GM19372 (cell line): Measurements from ENCODE around the gene SCGB1D1.

Experiments
- ATAC-seq: cut with Tn5 transposase; IDR thresholded peaks from one replicate; pipeline ENCODE4 v1.9.1; 2021; ENCODE audit warnings: mild to moderate bottlenecking, low read depth, moderate library complexity; ENCODE audit not compliant: unreplicated experiment

SCGB1D1 gene, protein sequence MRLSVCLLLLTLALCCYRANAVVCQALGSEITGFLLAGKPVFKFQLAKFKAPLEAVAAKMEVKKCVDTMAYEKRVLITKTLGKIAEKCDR

DNA sequence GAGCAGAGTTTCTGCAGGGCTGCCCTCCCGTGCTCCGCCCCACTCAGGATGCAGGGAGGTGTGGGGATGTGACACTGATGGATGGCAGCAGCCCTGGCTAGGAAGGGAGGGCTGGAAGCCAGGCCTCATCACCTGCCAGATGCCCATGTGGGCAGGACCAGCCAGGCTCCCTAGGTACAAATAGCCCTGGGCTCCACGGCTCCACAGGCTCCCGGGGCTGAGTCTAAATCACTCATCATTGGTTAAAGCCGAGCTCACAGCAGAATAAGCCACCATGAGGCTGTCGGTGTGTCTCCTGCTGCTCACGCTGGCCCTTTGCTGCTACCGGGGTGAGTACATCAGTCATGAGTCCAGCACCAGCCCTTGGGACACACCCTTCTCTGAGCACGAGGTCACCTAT is at the start of gene SCGB1D1:
SCGB1D1 (plus strand) TSS at position 206 of the 400 bp plus-strand sequence; CDS start at position 275, 69 bp downstream.
- ATAC-seq, result no peak

DNA sequence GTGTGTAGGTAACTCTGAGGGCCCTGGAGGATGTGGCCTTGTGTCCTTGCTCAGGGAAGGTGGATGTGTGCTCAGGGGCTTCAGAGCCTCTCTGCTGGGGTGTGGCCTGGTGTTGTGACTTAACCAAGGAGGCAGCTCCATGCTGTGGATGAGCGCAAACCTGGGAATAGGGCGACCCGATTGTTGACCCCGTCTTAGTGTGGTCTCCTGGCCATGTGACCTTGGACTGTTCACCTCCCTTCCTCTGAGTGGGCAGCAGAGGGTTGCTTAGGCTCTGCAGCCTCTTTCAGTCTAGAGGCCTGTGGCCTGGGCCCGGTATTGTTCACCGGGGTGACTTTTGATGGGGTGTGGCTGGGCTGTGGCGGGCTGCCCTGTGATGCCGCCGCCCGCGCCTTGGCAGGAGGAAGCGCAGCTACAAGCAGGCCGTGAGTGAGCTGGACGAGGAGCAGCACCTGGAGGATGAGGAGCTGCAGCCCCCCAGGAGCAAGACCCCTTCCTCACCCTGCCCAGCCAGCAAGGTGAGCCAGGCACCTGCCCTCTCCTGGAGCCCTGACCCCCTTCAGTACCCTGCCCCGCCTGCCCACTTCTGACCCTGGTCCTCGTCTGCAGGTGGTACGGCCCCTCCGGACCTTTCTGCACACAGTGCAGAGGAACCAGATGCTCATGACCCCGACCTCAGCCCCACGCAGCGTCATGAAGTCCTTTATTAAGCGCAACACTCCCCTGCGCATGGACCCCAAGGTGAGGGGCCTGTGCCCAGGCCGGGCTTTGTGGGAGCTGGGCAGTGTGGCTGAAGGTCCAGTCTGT is 49.5 kb upstream of the SCGB1D1 start:
- ATAC-seq, result no peak

DNA sequence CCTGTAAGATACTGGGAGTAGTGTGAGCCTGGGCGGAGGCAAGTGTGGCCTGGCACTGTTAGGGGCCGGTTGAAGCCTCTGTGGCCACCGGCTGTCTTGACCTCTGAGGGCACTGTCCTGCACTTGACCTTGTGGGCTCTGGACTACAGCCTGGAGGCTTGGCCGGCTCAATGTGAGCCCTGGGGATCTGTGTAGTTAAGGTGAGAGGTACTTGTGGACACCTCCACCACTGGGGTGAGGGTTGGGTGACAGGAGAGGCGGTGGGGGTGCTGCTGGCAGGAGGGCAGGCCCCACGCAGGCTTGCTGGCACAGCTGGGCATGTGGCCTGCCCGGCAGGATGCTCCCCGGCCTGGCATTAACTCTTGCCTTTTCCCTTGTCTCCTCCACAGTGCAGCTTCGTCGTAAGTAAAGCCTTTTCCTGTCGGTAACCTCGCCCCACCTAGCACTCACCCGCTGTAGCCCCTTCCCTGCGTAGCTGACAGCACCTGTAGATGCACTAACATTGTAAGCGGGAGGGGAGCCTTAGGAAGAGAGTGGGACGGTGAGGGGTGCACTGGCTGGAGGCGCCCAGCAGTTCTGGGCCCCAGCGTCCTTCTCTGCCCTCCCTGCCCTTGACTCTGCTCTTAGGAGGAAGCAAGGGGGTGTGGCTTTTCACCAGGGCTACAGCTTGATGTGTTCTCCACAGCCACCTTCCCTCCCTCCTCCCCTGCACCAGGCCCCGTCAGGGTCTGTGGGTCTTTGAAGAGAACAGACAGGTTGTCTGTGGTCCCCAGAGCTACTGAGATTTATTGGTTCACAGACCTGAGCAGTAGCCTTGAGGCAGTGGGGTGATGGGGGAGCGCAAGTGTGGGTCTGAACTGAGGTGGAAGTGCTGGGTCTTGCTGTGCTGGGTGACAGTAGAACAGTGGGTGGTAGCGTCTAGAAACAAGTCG is 48.6 kb upstream of the SCGB1D1 start:
- no peak for ATAC-seq

DNA sequence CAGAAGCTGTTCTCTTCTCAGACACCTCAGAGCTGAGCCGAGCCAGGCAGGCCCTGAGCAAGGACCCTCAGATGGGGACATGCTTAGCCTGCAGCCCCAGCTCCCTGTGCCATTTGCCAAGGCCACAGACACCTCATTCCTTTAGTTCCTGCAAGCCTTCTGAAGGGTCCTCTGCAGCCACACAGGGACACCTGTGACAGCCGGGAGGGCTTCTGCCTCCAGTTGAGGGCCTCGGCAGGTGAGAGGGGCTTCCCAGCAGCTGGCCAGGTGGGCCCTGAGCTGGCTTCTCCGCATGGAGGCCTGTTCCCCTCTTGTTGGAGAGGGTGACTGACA is 48.0 kb upstream of the SCGB1D1 start:
- ATAC-seq, result no peak

DNA sequence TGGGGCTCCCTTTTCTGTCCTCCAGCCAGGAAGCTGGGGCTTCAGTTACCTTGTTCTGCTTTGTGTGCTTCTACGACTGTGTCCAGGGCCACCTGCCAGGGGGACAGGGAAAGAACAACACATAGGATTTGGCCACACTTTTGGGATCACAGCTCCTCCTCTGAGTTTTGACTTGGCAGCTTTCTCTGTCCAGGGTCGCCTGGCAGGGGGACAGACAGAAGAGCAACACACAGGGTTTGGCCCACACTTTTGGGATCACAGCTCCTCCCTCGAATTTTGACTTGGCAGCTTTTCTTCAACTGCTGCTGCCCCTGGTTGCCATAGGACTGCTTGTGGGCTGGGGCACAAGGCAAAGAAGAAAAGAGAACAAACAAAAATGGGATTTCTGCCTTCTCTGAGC is 47.1 kb upstream of the SCGB1D1 start:
- no peak for ATAC-seq

DNA sequence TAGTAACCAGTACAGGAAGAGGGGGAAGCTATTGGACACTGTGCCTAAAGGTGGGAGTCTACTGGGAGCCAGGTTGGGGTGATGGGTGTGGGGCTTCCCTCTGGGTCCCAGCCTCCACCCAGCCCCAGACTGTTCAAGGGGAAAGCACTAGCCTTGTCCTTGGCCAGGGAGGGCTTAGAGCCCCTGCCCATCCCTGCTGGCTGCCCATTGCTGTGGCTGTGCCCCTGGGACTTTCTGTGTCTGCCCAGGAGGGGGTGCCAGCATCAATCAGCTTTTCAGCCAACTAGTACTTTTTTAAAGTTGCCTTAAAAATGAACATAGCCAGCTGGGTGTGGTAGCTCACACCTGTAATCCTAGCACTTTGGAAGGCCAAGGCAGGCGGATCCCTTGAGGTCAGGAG is 46.3 kb upstream of the SCGB1D1 start:
- no peak for ATAC-seq

DNA sequence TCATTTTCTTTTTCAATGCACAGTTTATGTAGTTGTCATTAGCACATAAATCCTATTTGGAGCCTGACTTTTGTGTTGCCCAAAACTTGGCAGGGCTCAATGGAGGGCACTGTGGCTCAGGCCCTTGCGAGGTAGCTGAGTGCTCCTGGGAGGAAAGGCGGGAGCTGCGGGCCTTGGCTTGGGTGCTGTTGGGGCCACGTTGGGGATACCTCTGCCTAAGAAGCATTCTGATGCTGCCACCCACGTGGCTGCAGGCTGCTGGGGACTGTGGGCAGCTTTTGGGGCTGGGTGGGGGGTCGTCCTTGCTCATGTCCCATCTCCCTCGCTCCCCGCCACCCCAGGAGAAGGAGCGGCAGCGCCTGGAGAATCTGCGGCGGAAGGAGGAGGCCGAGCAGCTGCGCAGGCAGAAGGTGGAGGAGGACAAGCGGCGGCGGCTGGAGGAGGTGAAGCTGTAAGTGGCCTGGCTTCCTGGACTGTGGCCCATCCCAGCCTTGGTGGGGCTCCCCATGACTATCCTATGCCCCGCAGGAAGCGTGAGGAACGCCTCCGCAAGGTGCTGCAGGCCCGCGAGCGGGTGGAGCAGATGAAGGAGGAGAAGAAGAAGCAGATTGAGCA is 45.3 kb upstream of the SCGB1D1 start:
- ATAC-seq, result no peak

DNA sequence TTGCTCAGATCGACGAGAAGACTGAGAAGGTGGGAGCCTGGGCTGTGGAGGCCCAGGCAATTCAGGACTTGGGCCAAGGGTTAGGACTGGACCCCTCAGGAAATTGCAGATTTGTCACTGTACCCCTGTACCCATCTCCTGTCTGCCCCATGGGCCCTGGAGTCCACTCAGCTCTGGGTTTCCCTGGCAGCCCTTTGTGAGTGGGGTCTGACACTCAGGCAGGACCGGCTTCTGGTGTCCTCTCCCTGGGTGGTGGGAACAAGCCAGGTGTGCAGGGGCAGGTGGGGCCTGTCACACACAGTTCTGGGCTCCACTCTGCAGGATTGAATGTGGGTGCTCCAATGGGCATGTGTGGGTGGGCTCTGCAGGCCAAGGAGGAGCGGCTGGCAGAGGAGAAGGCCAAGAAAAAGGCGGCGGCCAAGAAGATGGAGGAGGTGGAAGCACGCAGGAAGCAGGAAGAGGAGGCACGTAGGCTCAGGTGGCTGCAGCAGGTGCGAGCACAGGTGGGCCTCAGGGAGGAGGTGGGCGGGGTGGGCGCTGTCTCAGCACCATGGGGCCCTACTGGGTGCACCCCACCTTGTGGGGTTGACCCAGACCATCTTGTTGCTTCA is 44.6 kb upstream of the SCGB1D1 start:
- ATAC-seq, result no peak

DNA sequence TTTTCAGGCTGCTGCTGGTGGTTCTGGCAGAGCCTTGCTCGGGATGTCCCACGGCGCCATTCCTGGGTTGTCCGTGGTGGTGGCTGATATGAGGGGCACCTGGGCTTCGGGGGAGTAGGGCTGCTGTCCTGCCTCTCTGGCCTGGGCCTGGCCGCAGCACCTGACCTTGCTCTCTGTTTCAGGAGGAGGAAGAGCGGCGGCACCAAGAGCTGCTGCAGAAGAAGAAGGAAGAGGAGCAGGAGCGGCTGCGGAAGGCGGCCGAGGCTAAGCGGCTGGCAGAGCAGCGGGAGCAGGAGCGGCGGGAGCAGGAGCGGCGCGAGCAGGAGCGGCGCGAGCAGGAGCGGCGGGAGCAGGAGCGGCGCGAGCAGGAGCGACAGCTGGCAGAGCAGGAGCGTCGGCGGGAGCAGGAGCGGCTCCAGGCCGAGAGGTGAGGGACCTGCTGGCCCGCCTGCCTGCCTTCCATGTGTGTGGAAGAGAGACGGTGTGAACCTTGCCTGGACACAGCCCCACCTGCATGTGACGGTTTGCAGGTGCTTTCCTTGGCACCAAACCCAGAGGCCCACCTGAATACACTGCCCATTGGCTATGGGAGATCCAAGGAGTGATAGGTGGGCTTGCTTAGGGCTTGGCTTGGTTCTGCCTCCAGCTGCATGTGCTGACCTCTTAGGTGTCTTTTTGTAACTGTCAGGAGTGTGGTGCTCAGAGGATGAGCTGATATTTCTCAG is 43.4 kb upstream of the SCGB1D1 start:
- no peak for ATAC-seq

DNA sequence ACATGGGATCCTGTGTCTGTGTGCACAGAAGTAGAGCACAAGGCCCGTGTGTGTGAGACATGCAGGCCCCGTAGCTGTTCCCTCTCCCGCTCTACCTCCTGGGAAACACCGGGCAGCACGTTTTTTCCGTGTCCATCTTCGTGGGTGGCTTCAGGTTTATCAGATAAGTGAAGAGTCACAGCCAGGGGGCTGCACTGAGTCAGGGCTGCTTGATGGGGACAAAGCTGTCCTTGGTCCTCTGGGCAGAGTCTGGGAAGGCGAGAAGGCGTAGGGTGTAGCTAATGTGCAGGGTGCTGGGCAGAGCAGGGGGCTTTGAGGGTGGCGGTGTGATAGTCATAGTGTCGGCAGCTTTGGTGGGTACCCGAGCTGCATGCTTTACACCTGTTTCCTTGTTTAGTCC is 42.5 kb upstream of the SCGB1D1 start:
- no peak for ATAC-seq

DNA sequence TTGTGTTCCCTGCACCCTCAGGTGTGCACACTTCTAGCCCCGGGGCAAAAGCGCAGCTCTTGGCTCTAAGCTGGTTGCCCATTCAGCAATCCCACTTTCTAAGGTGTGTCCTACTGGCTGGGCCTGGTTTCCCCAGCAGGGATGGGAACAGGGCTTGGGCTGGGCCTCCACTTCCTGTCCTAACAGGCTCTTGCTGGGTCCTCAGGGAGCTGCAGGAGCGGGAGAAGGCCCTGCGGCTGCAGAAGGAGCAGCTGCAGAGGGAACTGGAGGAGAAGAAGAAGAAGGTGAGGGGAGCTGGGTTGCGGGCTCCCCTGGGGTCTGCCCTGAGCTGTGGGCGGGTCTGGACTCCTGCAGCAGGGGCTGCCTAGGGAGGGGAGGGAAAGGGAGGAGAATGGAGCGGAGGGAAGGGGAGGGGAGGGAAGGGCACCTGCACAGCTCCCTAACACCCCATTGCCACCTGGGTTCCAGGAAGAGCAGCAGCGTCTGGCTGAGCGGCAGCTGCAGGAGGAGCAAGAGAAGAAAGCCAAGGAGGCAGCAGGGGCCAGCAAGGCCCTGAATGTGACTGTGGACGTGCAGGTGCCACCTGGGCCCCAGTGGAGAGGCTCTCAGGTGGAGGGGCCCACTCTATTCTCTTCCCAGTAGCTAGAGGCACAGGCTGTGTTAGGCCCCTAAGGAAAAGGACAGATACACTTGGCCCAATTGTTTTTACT is 41.6 kb upstream of the SCGB1D1 start:
- no peak for ATAC-seq

DNA sequence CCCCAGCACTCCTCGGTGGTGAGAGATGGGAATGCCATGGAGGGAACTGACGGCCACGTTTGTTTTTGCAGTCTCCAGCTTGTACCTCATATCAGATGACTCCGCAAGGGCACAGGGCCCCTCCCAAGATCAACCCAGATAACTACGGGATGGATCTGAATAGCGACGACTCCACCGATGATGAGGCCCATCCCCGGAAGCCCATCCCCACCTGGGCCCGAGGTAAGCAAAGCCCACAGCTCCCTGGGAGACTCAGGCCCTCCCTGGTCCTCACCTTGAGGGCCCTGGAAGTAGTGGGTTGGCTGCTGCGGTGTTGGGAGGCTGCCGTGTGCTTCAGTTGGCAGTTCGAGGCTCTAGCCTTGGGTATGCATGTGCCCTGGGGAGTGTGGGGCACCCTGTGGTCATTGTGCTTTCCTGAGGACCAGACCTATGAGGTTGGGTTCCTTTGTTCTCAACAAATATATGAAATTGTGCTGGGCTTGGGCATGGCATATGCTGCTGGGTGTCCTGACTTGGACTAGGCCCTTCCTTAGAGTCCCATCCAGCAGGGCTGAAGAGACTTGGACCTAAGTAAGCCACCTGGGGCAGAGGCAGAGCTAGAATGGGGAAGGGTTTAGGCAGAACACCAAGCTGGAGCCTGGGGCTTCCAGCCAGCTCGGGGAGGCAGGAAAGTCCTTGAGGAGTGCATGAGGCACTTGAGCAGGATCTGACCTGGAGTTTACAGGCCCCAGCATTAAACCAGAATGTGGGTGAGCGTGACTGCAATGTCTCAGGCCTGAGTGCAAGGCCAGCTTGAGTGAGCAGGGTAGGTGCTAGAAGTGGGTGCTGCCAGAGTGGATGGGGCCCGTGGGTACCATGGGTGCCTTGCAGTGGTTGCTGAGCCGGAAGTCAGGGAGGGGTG is 39.8 kb upstream of the SCGB1D1 start:
- no peak for ATAC-seq

DNA sequence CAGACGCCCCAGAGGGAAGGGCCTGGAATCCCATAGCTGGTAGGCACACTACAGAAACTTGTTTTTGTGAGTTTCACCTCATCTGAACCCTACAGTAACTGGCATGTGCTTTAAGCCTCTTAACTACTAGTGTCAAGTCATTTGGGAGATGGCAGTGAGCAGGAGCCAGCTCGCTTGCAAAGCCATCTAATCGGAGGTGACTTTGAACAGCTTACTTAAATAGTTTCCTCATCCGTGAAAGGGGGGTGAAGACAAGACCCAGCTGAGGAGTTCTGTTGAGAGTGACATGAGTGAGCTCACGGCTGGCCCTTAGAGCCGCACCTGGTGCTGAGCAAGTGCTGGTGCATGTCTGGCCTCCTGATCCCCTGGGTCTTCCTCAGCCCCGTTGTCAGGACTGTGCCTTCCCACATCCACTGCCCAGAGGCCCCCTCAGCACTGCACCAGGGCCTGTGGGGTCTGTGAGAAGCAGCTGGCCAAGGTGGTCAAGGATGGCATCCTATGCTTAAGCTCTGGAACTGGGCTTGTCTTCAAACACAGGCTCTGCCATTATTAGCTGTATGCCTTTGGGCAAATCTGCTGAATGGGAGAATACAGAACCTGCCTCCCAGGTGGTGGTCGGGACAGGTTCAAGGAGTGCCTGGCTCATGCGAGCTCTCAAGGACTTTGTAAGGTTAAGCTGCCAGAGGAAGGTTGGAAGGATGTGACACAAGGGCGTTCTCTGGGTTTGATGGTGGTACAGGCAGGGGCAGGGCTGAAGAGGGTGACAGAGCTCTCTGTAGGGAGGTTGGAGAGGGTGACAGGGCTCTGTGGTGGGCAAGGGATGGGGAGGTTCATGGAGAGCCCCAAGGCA is 38.9 kb upstream of the SCGB1D1 start:
- no peak for ATAC-seq

DNA sequence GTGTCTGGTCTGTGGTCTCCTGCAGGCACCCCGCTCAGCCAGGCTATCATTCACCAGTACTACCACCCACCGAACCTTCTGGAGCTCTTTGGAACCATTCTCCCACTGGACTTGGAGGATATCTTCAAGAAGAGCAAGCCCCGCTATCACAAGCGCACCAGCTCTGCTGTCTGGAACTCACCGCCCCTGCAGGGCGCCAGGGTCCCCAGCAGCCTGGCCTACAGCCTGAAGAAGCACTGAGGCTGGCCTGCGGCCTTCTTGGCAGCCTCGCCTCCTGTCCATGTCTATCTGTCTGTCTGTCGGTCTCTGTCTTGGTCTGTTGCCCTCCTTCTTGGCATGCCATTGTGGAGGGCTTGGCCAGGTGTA is 38.3 kb upstream of the SCGB1D1 start:
- ATAC-seq, result no peak

DNA sequence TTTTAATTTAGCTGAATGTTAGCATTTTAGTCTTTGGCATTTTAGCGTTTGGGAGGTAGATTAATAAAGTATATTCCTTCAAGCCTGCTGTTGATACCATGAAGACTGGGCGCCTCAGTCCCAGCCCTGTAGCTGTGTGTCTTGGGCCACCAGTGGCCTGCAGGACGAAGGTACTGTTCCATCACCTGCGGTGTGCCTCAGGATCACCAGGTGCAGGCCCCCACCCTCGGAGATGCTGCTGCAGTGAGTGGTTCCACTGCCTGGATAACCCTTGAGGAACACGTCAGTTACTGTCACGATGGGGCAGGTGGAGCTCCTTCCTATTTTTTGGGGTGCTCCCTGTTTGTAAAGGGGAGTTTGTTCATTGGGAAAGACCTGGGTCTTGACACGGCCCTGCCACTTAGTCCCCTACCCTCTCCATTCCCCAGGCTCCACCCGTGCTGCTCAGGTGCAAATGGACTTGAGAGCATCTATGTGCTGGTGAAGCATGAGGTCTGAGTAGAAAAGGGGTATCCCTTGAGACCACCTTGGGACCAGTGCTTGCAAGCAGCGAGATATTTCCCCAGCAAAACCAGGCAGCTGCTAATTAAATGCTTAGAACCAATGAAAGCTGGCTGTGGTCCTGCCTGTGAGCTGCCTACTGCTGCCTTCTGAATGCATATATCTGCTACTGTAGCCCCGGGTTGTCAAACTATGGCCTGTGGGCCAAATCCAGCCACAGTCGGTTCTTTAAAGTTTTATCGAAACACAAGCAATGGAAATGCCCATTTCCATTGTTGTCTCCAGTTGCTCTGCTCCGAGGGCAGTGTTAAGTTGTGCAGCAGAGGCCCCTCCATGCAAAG is 37.5 kb upstream of the SCGB1D1 start:
- no peak for ATAC-seq

DNA sequence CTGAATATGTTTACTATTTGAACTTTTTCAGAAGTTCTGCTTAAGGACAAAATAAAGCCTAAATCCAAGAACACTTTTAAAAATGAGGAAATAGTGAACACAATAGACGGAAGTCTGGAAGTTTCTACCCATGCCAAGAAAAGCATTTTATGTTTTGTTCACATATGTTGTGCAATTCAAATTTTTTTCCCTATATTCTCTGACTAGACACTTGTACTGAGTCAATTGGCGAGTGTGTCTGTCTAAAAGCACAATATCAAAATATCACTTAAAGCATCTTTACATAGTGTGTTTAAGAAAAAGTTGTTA is 37.0 kb upstream of the SCGB1D1 start:
- no peak for ATAC-seq

DNA sequence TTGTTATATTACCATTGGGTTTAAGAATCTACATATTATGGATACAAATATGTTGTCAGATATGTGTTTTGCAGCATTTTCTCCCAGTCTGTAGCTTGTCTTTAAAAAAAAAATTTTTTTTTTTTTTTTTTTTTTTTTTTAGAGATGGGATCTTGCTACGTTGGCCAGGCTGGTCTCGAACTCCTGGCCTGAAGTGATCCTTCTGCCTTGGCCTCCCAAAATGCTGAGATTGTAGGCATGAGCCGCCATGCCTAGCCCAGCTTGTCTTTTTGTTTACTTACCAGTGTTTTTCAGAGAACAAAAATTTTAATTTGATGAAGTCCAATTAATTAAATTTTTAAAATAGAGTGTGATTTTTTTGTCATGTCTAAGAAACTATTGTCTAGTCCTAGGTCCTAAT is 36.4 kb upstream of the SCGB1D1 start:
- no peak for ATAC-seq
